ENCODE data around the gene TMC1.

The TMC1 gene

DNA sequence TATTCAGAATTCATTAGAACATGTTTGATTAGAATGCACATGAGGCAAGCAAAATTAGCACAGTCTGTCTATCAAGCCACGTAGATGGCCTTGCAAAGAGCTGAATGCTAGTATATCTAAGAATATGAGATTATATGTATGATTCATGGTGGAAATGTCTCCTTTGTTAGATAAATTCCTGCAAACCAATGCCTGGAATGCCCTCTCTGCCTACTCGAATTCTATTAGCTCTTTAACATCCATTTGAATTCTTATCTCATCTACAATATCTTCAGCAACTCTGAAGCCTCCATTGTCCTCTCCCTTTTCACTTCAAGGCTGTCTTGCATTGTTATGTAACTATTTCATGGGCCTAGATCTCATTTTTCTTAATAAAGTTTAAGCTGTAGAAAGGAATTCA is 205.5 kb downstream of the TMC1 start:
- H3K27ac ChIP-seq (ENCODE audit: low read depth, low read length) = no peak overlapping the region
- TF ChIP-seq EZH2phosphoT487 (IDR thresholded peaks at IDR 0.05; ENCODE audit: borderline replicate concordance, low read length) = no peak
- TF ChIP-seq, protein P1, sequence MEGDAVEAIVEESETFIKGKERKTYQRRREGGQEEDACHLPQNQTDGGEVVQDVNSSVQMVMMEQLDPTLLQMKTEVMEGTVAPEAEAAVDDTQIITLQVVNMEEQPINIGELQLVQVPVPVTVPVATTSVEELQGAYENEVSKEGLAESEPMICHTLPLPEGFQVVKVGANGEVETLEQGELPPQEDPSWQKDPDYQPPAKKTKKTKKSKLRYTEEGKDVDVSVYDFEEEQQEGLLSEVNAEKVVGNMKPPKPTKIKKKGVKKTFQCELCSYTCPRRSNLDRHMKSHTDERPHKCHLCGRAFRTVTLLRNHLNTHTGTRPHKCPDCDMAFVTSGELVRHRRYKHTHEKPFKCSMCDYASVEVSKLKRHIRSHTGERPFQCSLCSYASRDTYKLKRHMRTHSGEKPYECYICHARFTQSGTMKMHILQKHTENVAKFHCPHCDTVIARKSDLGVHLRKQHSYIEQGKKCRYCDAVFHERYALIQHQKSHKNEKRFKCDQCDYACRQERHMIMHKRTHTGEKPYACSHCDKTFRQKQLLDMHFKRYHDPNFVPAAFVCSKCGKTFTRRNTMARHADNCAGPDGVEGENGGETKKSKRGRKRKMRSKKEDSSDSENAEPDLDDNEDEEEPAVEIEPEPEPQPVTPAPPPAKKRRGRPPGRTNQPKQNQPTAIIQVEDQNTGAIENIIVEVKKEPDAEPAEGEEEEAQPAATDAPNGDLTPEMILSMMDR (IDR thresholded peaks at IDR 0.05; ENCODE audit: low read depth, low read length, poor library complexity, severe bottlenecking) = no peak

DNA sequence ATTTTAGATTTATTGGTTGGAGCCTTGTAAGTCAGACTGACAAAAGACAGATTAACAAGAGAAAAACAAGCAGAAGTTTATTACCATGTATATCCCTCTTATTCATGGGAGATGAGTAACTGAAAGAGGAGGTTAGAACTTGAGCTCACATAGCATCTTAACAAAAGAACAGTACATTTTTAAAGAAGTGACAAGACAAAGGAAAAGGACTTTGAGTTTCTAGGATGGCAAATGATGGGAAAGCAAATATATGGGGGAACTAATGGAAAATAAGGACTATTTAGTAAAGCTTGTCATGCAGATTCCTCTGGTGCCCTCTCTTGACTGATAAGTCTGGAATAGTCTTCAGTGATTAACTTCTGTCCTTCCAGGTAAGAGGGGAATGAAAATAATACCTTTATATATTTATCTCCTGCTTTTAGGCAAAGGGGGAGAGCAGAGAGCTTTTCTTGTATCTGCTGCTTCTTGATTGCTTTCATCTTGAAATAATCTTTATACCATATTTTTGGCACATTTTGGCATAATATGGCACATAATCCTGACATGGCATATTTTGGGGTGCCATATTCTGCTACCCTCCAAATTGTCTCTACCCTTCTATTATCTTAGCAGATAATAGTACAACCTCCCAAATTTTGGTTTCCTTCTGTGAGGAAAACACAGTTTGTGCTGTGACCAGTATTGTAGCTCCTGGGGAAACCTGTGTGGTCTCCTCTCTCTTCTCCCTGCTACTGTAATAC is 206.8 kb downstream of the TMC1 start:
- no peak overlapping the region for H3K4me3 ChIP-seq (ENCODE audit: low read length)
- H3K36me3 ChIP-seq (ENCODE audit: control insufficient read depth, low read length) = no peaks in the 10 kb centered on the region
- H3F3A ChIP-seq (ENCODE audit: control insufficient read depth, insufficient read depth) = no peaks in the 10 kb centered on the region
- H3K4me1 ChIP-seq (ENCODE audit: control insufficient read depth, low read length) = no peaks in the 10 kb centered on the region
- H3K27ac ChIP-seq (ENCODE audit: low read depth, low read length) = no peak overlapping the region
- no peaks in the 10 kb centered on the region for H4K20me1 ChIP-seq (ENCODE audit: control insufficient read depth, insufficient read depth, low read depth, low read length)
- no peaks in the 10 kb centered on the region for H3K9me2 ChIP-seq (replicated peaks; ENCODE audit: control insufficient read depth, low read length)
- TF ChIP-seq, protein P1 (IDR thresholded peaks at IDR 0.05; ENCODE audit: low read depth, low read length, poor library complexity, severe bottlenecking) = no peak
- no peak for TF ChIP-seq EZH2phosphoT487 (IDR thresholded peaks at IDR 0.05; ENCODE audit: borderline replicate concordance, low read length)
- no peaks in the 10 kb centered on the region for H3K9me3 ChIP-seq (ENCODE audit: control insufficient read depth, insufficient read depth, low read length)
- no peaks in the 10 kb centered on the region for H3K27me3 ChIP-seq (ENCODE audit: control insufficient read depth, low read length)
- no peaks in the 10 kb centered on the region for H3K79me2 ChIP-seq (ENCODE audit: control insufficient read depth, low read length)
- no peak overlapping the region for H3K4me2 ChIP-seq (ENCODE audit: low read length)

More for the DNA sequence above, 205.5 kb downstream of the TMC1 start:
- H3F3A ChIP-seq (ENCODE audit: control insufficient read depth, insufficient read depth) = no peaks in the 10 kb centered on the region
- no peaks in the 10 kb centered on the region for H3K79me2 ChIP-seq (ENCODE audit: control insufficient read depth, low read length)
- H3K4me3 ChIP-seq (ENCODE audit: low read length) = no peak overlapping the region
- H4K20me1 ChIP-seq (ENCODE audit: control insufficient read depth, insufficient read depth, low read depth, low read length) = no peaks in the 10 kb centered on the region
- H3K4me2 ChIP-seq (ENCODE audit: low read length) = no peak overlapping the region
- no peaks in the 10 kb centered on the region for H3K27me3 ChIP-seq (ENCODE audit: control insufficient read depth, low read length)
- H3K4me1 ChIP-seq (ENCODE audit: control insufficient read depth, low read length) = no peaks in the 10 kb centered on the region
- H3K36me3 ChIP-seq (ENCODE audit: control insufficient read depth, low read length) = no peaks in the 10 kb centered on the region
- no peaks in the 10 kb centered on the region for H3K9me3 ChIP-seq (ENCODE audit: control insufficient read depth, insufficient read depth, low read length)
- no peaks in the 10 kb centered on the region for H3K9me2 ChIP-seq (replicated peaks; ENCODE audit: control insufficient read depth, low read length)

DNA sequence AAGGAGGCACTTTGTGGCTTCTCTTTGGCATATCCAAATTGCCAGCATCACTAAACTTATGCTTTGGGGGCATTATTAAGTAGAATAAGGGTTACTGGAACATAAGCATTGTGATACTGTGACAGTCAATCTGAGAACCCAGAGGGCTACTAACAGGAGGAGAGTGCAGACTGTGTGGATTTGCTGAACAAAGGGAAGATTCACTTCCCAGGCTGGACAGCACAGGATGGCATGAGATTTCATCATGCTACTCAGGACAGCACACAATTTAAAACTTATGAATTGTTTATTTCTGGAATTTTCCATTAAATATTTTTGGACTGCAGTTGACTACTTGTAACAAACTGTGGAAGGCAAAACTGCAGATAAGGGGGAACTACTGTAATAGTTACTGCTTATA is 212.5 kb downstream of the TMC1 start:
- Histone ChIP-seq H3K9me3 (ENCODE audit: control insufficient read depth, insufficient read depth, low read length) (no peaks in the 10 kb centered on the region), H3K79me2 (ENCODE audit: control insufficient read depth, low read length) (no peaks in the 10 kb centered on the region), H3F3A (ENCODE audit: control insufficient read depth, insufficient read depth) (no peaks in the 10 kb centered on the region), H3K9me2 (replicated peaks; ENCODE audit: control insufficient read depth, low read length) (no peaks in the 10 kb centered on the region), H3K4me3 (ENCODE audit: low read length) (no peak overlapping the region), H4K20me1 (ENCODE audit: control insufficient read depth, insufficient read depth, low read depth, low read length) (no peaks in the 10 kb centered on the region), H3K4me2 (ENCODE audit: low read length) (no peak overlapping the region), H3K27ac (ENCODE audit: low read depth, low read length) (no peak overlapping the region), H3K36me3 (ENCODE audit: control insufficient read depth, low read length) (no peaks in the 10 kb centered on the region), H3K4me1 (ENCODE audit: control insufficient read depth, low read length) (no peaks in the 10 kb centered on the region), H3K27me3 (ENCODE audit: control insufficient read depth, low read length) (no peaks in the 10 kb centered on the region)
- TF ChIP-seq EZH2phosphoT487 (IDR thresholded peaks at IDR 0.05; ENCODE audit: borderline replicate concordance, low read length) = no peak

DNA sequence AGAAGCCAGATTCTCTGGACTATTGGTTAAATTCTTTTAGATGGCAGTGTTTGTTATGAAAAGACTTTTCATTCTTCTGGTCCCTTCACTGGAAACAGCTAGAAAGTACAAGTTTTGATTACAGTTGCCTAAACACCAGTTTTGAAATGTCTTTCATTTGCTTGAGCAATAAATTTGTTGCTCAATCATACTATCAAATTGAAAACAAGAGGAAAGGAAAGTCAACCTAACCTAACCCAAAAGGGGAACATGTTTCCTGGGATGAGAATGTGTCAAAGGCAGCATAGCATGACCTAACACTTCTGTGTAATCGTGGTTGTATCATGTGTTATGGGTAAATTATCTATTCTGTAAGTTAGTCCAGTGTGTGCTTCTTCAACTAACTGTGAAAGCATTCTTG is 213.2 kb downstream of the TMC1 start:
- Histone ChIP-seq H3K9me3 (ENCODE audit: control insufficient read depth, insufficient read depth, low read length) (no peaks in the 10 kb centered on the region), H3K4me1 (ENCODE audit: control insufficient read depth, low read length) (no peaks in the 10 kb centered on the region), H3K36me3 (ENCODE audit: control insufficient read depth, low read length) (no peaks in the 10 kb centered on the region), H3K79me2 (ENCODE audit: control insufficient read depth, low read length) (no peaks in the 10 kb centered on the region), H3K9me2 (replicated peaks; ENCODE audit: control insufficient read depth, low read length) (no peaks in the 10 kb centered on the region), H3K4me2 (ENCODE audit: low read length) (no peak overlapping the region), H3K27ac (ENCODE audit: low read depth, low read length) (no peak overlapping the region), H3K4me3 (ENCODE audit: low read length) (no peak overlapping the region), H3F3A (ENCODE audit: control insufficient read depth, insufficient read depth) (no peaks in the 10 kb centered on the region), H4K20me1 (ENCODE audit: control insufficient read depth, insufficient read depth, low read depth, low read length) (no peaks in the 10 kb centered on the region), H3K27me3 (ENCODE audit: control insufficient read depth, low read length) (no peaks in the 10 kb centered on the region)
- TF ChIP-seq, protein P1 (IDR thresholded peaks at IDR 0.05; ENCODE audit: low read depth, low read length, poor library complexity, severe bottlenecking) = no peak
- no peak for TF ChIP-seq EZH2phosphoT487 (IDR thresholded peaks at IDR 0.05; ENCODE audit: borderline replicate concordance, low read length)
